ENCODE data around the gene C12orf76. TPM values are rescaled to one million over a fixed set of nuclear protein-coding genes. Genes with fewer than 3 reads are reported as not detected.

C12orf76 gene
- total RNA-seq, 4 donors from 2014 or later = 7.7 to 21.4 (median 12.4) TPM

GRCh38 chr12:109991586-109991985, 56.7 kb downstream of the C12orf76 start:
- no peak for TF ChIP-seq CTCF (IDR thresholded peaks at IDR 0.05; ENCODE audit: low read depth)

Small RNA genes within 50 kb of the gene (small RNA-seq; reads per million reads assigned to genes)
- not detected for gene AC007546.2

Other genes with a start within 250 kb of the C12orf76 start
- gene TRPV4, start 215.1 kb downstream of the C12orf76 start, total RNA-seq = 1 to 10 TPM in 3 of 4 donors, under 1 TPM in 1; 0.88 to 1.7 (median 1.2) TPM
- gene GLTP, start 168.0 kb downstream of the C12orf76 start, total RNA-seq = 10 to 100 TPM; 22.2 to 35.9 (median 32.6) TPM
- gene TCHP, start 148.2 kb downstream of the C12orf76 start, total RNA-seq = 10 to 100 TPM in 3 of 4 donors, 1 to 10 TPM in 1; 5.9 to 23.2 (median 13.8) TPM
- 10 to 100 TPM; 41.8 to 66.3 (median 53.5) TPM for gene GIT2, start 52.2 kb downstream of the C12orf76 start, total RNA-seq
- 10 to 100 TPM; 30.3 to 79.6 (median 44.3) TPM for gene ANKRD13A, start 49.1 kb downstream of the C12orf76 start, total RNA-seq
- gene IFT81, start 75.8 kb upstream of the C12orf76 start, total RNA-seq = 1 to 10 TPM; 3.4 to 9.2 (median 8.1) TPM
- gene ATP2A2, start 232.7 kb upstream of the C12orf76 start, total RNA-seq = 100 to 1,000 TPM in 1 of 4 donors, 10 to 100 TPM in 3; 75.7 to 152 (median 91.4) TPM

All from subcutaneous adipose tissue (tissue), 4 donors.